ENCODE measurements around the gene MATCAP1.

MATCAP1 gene

DNA sequence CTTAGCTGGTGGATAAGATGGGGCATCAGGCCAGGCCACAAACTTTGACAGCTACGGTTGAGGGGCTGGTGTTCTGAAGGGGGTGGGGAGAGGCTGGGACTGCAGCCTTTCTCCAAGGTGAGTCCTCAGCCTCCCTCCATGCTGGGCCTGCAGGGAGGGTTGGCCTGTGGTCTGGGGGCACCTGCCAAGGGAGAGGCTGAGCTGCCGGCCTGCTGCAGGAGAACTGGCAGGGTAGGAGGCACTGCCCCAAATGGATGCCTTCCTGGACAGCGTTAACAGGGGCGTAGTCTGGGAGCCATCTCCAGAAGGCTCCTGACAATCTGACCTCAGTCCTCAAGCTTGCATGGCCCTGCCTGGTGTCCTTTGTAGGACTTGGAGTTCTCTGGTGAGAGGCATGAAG is 20.3 kb upstream of the MATCAP1 start:
- no peaks in the 10 kb centered on the region for H3K4me1 Mint-ChIP-seq
- H3K9me3 Mint-ChIP-seq, result no peaks in the 10 kb centered on the region
- H3K4me3 Mint-ChIP-seq, result no peak overlapping the region
- no peaks in the 10 kb centered on the region for H3K27me3 Mint-ChIP-seq (ENCODE audit: low read depth)
- H3K27ac Mint-ChIP-seq, result no peak overlapping the region
- H3K36me3 Mint-ChIP-seq (ENCODE audit: low read depth), result peaks cover 3% of the 10 kb centered on the region
- TF ChIP-seq, protein P1, sequence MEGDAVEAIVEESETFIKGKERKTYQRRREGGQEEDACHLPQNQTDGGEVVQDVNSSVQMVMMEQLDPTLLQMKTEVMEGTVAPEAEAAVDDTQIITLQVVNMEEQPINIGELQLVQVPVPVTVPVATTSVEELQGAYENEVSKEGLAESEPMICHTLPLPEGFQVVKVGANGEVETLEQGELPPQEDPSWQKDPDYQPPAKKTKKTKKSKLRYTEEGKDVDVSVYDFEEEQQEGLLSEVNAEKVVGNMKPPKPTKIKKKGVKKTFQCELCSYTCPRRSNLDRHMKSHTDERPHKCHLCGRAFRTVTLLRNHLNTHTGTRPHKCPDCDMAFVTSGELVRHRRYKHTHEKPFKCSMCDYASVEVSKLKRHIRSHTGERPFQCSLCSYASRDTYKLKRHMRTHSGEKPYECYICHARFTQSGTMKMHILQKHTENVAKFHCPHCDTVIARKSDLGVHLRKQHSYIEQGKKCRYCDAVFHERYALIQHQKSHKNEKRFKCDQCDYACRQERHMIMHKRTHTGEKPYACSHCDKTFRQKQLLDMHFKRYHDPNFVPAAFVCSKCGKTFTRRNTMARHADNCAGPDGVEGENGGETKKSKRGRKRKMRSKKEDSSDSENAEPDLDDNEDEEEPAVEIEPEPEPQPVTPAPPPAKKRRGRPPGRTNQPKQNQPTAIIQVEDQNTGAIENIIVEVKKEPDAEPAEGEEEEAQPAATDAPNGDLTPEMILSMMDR (IDR thresholded peaks at IDR 0.05; ENCODE audit: unreplicated experiment in 3 of 3), result no peak

DNA sequence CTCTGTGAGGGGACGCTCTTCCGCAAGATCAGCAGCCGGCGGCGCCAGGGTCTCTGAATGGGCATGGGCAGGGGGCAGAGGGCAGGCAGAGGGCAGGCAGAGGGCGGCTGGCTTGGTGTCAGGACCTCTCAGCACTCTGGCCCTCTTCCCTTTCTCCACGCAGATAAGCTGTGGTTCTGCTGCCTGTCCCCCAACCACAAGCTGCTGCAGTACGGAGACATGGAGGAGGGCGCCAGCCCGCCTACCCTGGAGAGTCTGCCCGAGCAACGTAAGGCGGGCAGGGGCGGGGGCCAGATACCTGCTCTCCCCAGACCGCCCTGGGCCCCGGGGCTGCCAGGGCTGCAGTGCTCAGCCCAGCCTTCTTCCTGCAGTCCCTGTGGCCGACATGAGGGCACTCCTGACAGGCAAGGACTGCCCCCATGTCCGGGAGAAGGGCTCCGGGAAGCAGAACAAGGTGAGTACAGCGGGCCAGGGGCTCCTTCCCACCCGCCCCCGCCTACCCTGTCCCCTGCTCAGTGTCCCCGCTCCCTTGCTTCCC is 19.3 kb upstream of the MATCAP1 start:
- no peaks in the 10 kb centered on the region for H3K9me3 Mint-ChIP-seq
- no peak overlapping the region for H3K4me3 Mint-ChIP-seq
- no peaks in the 10 kb centered on the region for H3K4me1 Mint-ChIP-seq
- peaks cover 6% of the 10 kb centered on the region for H3K36me3 Mint-ChIP-seq (ENCODE audit: low read depth)
- TF ChIP-seq, protein P1 (IDR thresholded peaks at IDR 0.05; ENCODE audit: unreplicated experiment in 3 of 3), result no peak
- H3K27ac Mint-ChIP-seq, result no peak overlapping the region
- peaks cover 4% of the 10 kb centered on the region for H3K27me3 Mint-ChIP-seq (ENCODE audit: low read depth)

DNA sequence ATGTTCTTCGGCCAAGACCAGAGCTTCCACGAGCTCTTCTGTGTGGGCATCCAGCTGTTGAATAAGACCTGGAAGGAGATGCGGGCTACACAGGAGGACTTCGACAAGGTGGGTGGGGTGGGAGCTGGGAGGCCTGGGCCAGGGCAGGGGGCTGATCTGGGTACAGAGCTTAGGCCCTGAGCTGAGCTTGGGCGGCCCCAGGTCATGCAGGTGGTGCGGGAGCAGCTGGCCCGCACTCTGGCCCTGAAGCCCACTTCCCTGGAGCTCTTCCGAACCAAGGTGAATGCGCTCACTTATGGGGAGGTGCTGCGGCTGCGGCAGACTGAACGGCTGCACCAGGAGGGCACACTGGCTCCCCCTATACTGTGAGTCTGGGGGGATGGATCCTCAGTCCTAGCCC is 18.7 kb upstream of the MATCAP1 start:
- Mint-ChIP-seq H3K36me3 (ENCODE audit: low read depth) (peaks cover 9% of the 10 kb centered on the region), H3K27ac (no peak overlapping the region), H3K9me3 (no peaks in the 10 kb centered on the region), H3K4me3 (no peak overlapping the region), H3K27me3 (ENCODE audit: low read depth) (peaks cover 5% of the 10 kb centered on the region), H3K4me1 (no peaks in the 10 kb centered on the region)
- TF ChIP-seq, protein P1 (IDR thresholded peaks at IDR 0.05; ENCODE audit: unreplicated experiment in 3 of 3), result no peak

DNA sequence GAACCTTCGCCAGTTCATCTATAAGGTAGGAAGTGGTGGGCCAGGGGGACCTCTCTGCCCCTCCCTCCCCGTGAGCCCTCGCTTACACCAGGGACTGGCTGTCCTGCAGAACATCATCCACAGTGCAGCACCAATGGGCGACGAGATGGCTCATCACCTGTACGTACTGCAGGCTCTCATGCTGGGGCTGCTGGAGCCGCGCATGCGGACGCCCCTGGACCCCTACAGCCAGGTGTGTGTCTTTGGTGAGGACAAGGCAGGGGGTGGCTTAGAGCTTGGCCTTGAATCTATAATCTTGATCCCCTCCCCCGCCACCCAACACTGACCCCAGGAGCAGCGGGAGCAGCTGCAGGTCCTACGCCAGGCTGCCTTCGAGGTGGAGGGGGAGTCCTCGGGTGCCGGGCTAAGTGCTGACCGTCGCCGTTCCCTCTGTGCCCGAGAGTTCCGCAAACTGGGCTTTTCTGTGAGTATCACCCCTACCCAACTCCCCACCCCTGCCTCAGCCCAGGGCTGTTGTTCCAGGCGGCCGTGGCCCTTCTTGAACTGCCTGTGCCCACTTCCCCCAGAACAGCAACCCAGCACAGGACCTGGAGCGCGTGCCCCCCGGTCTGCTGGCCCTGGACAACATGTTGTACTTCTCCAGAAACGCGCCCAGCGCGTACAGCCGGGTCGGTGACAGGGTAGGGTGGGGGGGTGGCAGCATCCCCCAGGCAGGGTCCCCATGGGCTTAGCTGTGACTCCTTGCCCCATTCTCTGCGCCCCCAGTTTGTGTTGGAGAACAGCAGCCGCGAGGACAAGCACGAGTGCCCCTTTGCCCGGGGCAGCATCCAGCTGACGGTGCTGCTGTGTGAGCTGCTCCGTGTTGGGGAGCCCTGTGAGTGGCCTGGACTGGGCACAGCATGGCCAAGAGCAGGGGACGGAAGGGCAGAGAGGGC is 17.9 kb upstream of the MATCAP1 start:
- peaks cover 3% of the 10 kb centered on the region for H3K4me1 Mint-ChIP-seq
- H3K27me3 Mint-ChIP-seq (ENCODE audit: low read depth), result peaks cover 5% of the 10 kb centered on the region
- H3K36me3 Mint-ChIP-seq (ENCODE audit: low read depth), result peaks cover 14% of the 10 kb centered on the region

DNA sequence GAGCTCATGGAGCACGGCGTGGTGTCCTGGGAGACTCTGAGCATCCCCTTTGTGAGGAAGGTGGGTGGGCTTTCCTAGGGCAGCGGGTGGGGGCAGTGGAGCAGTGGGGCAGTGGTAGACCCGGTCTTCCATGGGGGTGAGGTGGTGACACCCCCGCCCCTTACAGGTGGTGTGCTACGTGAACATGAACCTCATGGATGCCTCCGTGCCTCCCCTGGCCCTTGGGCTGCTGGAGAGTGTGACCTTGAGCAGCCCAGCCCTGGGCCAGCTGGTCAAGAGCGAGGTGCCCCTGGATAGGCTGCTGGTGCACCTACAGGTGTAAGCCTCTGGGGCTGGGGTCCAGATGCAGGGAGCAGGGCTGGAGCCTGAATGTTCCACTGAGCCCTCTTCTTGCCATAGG is 16.7 kb upstream of the MATCAP1 start:
- H3K4me3 Mint-ChIP-seq, result no peak overlapping the region
- TF ChIP-seq, protein P1 (IDR thresholded peaks at IDR 0.05; ENCODE audit: unreplicated experiment in 3 of 3), result no peak

More for the DNA sequence above, 17.9 kb upstream of the MATCAP1 start:
- no peak overlapping the region for H3K4me3 Mint-ChIP-seq
- H3K27ac Mint-ChIP-seq, result no peak overlapping the region
- TF ChIP-seq, protein P1 (IDR thresholded peaks at IDR 0.05; ENCODE audit: unreplicated experiment in 3 of 3), result no peak
- no peaks in the 10 kb centered on the region for H3K9me3 Mint-ChIP-seq

More for the DNA sequence above, 16.7 kb upstream of the MATCAP1 start:
- Mint-ChIP-seq H3K9me3 (no peaks in the 10 kb centered on the region), H3K4me1 (peaks cover 8% of the 10 kb centered on the region), H3K36me3 (ENCODE audit: low read depth) (peaks cover 26% of the 10 kb centered on the region), H3K27me3 (ENCODE audit: low read depth) (peaks cover 5% of the 10 kb centered on the region), H3K27ac (no peak overlapping the region)
